Thoracic aorta (tissue), 2 donors: ENCODE measurements around the gene DMGDH. TPM values are rescaled to one million over a fixed set of nuclear protein-coding genes. Genes with fewer than 3 reads are reported as not detected.

Source experiments
- ATAC-seq: fragments of 150-250 bp; one replicate; pipeline ENCODE4 v1.8.0; 2017; ENCODE audit warnings: low read depth; ENCODE audit not compliant: insufficient number of reproducible peaks, low FRiP score
- DNase-seq: peaks from one replicate; pipeline ENCODE4 v3.0.0-alpha.2; 2020; ENCODE audit warnings: low spot score
- H3K27ac ChIP-seq, 2 donors: fragments of 200-600 bp; sonication (generic); 1 replicate in 1 of 2; 2 replicates in 1 of 2; pipeline ENCODE4 v1.5.1; 2016; ENCODE audit warnings: mild to moderate bottlenecking in 2 of 2, moderate library complexity in 2 of 2
- H3K27me3 ChIP-seq: fragments of 200-600 bp; sonication (generic); replicated peaks from 2 replicates; pipeline ENCODE4 v1.6.0; 2016; ENCODE audit warnings: mild to moderate bottlenecking; ENCODE audit not compliant: insufficient read depth
- H3K36me3 ChIP-seq: fragments of 200-600 bp; sonication (generic); one replicate; pipeline ENCODE4 v1.5.1; 2016
- H3K4me1 ChIP-seq, 2 donors: fragments of 200-600 bp; sonication (generic); 1 replicate in 1 of 2; 2 replicates in 1 of 2; pipeline versions ENCODE4 v1.5.1 to v1.6.0; 2016; ENCODE audit warnings: low read depth in 2 of 2, mild to moderate bottlenecking in 1 of 2; ENCODE audit not compliant: control insufficient read depth in 1 of 2
- H3K4me3 ChIP-seq: fragments of 200-600 bp; sonication (generic); 2 replicates; pipeline ENCODE4 v1.5.1; 2016; ENCODE audit warnings: mild to moderate bottlenecking
- H3K9me3 ChIP-seq: fragments of 200-600 bp; sonication (generic); 2 replicates; pipeline ENCODE4 v1.5.1; 2016
- total RNA-seq, 2 donors: library from RNA; depleted of rRNA; stranded (reverse); fragments of >200 nt; gene quantifications; one replicate each; pipeline versions ENCODE4 v1.1.0 to v1.2.3, GENCODE V29; 2016
- TF ChIP-seq, protein P1 (sequence below): fragments of 200-600 bp; sonication (generic); IDR thresholded peaks from one replicate; pipeline ENCODE4 v1.5.1; 2019; ENCODE audit warnings: antibody characterized with exemption

The DMGDH gene
- total RNA-seq, 2 donors from 2014 or later, result 0.85 to 0.95 TPM

DNA sequence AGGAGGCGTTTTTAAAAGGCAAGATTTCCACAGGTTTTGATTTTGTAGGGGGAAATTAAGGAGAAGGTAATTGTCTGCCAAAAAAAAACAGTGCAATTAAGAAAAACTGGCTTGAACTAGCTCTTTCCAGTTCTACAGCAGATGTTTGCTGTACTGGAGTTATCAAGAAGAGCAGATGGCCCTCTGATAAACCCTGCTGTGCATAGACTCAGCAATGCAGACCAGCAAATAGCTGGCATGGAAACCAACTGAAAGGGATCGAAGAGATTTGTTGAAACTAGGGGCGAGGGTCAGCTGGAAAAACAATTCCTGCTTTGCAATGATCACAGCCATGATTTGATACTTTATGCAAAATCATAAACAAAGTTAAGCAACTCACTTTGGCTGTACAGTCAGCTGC is 24.3 kb upstream of the DMGDH start:
- ATAC-seq (no peak), DNase-seq (no peak)
- TF ChIP-seq, protein P1, sequence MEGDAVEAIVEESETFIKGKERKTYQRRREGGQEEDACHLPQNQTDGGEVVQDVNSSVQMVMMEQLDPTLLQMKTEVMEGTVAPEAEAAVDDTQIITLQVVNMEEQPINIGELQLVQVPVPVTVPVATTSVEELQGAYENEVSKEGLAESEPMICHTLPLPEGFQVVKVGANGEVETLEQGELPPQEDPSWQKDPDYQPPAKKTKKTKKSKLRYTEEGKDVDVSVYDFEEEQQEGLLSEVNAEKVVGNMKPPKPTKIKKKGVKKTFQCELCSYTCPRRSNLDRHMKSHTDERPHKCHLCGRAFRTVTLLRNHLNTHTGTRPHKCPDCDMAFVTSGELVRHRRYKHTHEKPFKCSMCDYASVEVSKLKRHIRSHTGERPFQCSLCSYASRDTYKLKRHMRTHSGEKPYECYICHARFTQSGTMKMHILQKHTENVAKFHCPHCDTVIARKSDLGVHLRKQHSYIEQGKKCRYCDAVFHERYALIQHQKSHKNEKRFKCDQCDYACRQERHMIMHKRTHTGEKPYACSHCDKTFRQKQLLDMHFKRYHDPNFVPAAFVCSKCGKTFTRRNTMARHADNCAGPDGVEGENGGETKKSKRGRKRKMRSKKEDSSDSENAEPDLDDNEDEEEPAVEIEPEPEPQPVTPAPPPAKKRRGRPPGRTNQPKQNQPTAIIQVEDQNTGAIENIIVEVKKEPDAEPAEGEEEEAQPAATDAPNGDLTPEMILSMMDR, result no peak
- H3K9me3 ChIP-seq, result no peaks in the 10 kb centered on the region
- H3K27ac ChIP-seq, result no peak overlapping the region
- no peaks in the 10 kb centered on the region for H3K36me3 ChIP-seq
- H3K27me3 ChIP-seq, result no peaks in the 10 kb centered on the region
- no peaks in the 10 kb centered on the region for H3K4me1 ChIP-seq
- H3K4me3 ChIP-seq, result no peak overlapping the region

DNA sequence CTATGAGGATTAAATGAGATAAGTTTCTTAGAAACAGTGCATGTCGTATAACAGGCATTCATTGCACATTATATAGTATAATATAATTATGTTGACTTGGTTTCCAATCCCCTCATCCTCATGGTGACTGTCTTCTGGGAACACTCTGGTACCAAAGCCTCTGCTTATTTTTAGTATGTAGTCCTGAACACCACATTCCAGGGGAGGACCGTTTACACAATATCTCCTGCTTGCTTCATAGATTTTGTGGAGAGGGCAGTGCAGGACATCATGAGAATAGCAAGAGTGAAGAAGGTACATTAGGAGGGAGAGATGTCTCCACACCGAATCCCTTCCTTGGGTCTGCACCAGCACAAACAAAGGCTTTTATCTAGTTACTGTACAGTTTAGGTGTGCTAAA is 21.6 kb upstream of the DMGDH start:
- H3K27me3 ChIP-seq, result no peaks in the 10 kb centered on the region
- ATAC-seq (no peak), DNase-seq (no peak)
- H3K9me3 ChIP-seq, result no peaks in the 10 kb centered on the region
- no peaks in the 10 kb centered on the region for H3K36me3 ChIP-seq
- no peak overlapping the region for H3K4me3 ChIP-seq
- H3K27ac ChIP-seq, result no peak overlapping the region
- no peaks in the 10 kb centered on the region for H3K4me1 ChIP-seq
- TF ChIP-seq, protein P1, result no peak

DNA sequence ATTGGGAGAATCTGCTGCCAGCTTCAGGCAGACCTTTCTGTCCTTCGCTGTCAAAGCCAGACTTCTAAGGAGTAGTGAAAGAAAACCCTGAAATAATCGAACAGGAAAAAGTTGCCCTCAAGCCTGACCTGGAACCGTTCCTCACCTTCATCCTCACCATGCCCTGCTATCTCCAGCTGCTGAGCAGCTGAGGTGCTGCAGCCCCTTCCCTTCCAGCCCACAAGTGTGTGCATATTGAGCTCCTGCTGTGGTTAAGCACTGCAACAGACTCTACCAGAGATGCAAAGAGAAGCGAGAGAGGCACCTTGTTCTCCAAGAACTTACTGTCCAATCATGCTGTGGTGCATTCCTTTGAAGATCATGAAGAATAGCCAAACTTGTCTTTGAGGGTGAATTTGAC is 19.0 kb upstream of the DMGDH start:
- no peaks in the 10 kb centered on the region for H3K36me3 ChIP-seq
- no peaks in the 10 kb centered on the region for H3K27me3 ChIP-seq
- no peaks in the 10 kb centered on the region for H3K4me1 ChIP-seq
- TF ChIP-seq, protein P1, result no peak
- no peak for ATAC-seq
- H3K9me3 ChIP-seq, result no peaks in the 10 kb centered on the region
- no peak overlapping the region for H3K4me3 ChIP-seq
- no peak for DNase-seq
- no peak overlapping the region for H3K27ac ChIP-seq

DNA sequence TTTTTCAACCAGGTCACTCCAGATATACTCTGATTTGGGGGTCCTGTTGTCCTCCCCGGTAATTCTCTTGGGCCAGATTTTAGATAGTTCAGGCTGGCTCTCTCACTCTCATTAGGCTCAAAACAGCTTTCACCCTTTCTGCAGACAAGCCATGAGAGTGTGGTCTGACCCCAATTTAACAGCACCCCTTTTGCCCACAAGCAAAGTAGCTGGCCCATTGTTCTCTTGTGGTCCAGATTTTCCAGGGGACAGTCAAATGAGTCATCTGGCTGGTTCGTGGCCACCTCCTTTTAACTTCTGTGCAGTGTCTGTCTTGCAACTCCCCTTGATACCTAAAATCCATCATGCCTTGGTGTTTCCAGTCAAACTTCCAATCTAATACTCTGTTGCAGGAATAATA is 16.6 kb upstream of the DMGDH start:
- no peaks in the 10 kb centered on the region for H3K36me3 ChIP-seq
- TF ChIP-seq, protein P1, result no peak
- DNase-seq (no peak), ATAC-seq (no peak)
- H3K27ac ChIP-seq, result no peak overlapping the region
- H3K4me1 ChIP-seq, result no peaks in the 10 kb centered on the region
- no peak overlapping the region for H3K4me3 ChIP-seq
- no peaks in the 10 kb centered on the region for H3K27me3 ChIP-seq
- no peaks in the 10 kb centered on the region for H3K9me3 ChIP-seq

GRCh38 chr5:79081779-79082178 is 12.3 kb upstream of the DMGDH start:
- Histone ChIP-seq H3K36me3 (peaks cover 4% of the 10 kb centered on the region), H3K27ac (no peak overlapping the region), H3K27me3 (no peaks in the 10 kb centered on the region), H3K4me1 (peaks cover 0 to 3% of the 10 kb centered on the region in 2 donors), H3K4me3 (no peak overlapping the region), H3K9me3 (no peaks in the 10 kb centered on the region)
- TF ChIP-seq, protein P1, result no peak
- ATAC-seq (no peak), DNase-seq (no peak)
